Putamen (tissue), 1 donor: Measurements from ENCODE around the gene PCSK6.

Experiments
- DNase-seq: peaks from one replicate; pipeline ENCODE4 v3.0.0-alpha.2; 2016; ENCODE audit warnings: low spot score

PCSK6 gene

DNA sequence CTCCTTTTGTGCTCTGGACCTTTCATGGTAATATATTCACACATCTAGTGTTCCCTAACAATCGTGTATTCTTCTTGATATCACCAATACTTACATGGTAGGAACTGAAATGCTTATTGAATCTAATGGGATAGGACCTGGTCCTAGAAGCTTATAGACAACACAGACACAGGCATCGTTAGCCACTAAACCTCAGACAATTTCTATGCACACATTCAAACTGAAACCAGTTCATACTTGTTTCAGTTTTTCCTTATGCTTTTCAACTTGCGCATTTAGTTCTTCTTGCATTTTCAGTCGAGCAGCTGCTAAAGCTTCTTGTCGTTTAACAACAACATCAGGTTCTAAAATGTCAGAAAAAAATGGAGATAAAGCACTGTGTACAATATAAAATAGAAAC lies 214.5 kb downstream of the PCSK6 start:
- DNase-seq: no peak

DNA sequence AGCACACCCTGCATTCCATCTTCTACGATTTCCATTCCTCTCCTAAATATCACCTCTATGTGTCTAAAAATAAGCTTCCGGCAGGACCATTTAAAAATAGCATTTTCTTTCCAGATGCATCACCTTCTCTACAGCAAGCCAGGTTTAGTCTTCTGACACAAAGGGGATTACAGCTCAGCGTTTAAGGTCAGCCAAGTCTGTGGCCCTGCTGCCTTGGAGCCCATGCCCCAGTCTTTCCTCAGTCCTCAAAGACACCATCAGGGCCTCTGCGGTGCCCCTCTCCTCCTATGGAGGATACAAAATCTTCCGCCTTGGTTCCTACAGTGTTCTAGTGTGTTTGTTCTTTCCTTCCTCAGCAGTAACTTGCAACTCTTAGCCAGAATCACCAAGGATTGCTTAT lies 216.0 kb downstream of the PCSK6 start:
- DNase-seq: no peak

DNA sequence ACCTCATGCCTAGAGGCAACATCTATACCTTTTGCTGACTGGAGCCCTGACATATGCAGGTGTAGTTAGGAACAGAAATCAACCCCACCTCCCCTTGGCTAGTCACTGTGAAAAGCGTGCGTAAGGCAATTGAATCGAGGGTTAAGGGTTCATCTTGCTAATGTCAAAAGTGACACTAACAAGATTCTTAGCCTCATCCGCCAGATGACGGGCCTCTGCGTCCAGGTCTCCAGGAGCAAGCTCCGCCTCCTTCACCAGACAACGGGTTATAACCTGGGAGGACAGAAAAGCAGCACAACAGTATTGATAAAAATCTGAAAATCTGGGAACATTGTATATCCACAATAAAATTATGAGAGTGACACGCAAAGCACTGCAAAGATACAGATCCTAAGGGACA lies 216.9 kb downstream of the PCSK6 start:
- DNase-seq: no peak

DNA sequence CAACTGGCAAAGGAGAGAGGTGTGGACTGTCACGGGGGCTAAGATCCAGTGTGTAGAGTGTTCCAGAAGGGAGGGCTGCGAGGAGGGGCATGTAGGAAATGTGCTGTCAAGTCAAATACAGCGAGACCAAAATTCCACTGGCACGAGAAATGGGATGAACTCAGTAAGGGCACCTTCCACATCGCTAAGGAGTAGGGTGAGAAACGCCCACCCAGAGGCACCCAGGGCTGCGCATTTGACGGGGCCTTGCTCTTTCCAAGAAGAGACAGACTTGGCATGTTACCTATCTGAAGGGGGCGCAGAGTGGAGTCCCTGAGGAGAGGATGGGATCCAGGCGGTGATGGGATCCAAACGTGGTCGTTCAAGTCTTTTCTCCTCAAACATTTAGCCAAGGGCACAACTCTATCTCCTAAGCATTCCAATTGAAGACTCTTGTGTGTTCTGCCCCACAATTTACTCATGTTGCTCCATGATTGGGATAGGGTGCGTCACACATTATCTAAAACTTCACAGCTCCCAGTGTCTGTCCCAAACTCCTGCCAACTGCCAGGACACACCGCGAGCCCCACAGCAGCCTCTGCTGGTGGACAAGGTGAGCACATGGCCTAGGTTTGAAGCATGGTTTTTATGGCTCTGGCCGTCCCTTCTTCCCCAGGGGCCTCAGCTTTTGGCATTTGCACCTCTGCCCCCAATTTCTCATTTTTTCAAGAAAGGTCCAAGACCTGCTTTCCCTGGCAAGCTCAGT lies 219.9 kb downstream of the PCSK6 start:
- no peak for DNase-seq

DNA sequence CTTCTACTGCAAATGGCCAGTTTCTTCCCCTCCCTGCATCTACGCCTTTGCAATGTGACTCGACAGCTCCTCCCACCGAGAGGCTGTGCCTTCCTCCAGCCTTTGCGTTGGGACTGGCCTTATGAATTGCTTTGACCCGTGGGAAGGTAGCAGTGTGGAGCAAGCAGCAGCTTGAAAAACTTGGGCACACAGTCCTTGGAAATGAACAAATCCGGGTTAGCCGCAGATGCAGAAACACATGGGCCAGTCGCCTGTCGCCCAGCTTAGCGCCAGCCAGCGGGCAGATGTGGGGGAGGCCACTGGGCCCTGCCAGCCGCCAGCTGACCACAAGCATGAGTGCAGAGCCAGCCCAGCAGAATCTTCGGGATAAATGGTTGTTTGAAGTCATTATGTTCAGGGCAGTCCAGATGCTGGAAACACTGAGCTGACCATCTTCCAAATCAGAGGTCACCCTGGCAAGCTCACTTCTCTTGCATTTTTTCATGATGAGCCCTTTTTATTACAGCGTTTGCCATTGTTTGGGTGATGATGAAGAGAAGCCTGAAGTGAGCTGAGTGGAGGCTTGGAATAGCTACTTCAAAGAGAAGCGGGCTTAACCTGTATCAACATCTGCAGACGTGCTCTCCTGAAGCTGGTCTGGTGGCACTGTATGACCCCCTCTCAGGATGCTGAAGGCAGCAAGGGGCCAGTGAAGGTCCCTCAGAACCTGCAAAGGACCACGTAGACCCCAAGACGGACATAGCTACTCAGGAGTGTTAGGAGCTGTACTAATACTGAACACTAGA lies 222.0 kb downstream of the PCSK6 start:
- peak; percentile 73 for DNase-seq

DNA sequence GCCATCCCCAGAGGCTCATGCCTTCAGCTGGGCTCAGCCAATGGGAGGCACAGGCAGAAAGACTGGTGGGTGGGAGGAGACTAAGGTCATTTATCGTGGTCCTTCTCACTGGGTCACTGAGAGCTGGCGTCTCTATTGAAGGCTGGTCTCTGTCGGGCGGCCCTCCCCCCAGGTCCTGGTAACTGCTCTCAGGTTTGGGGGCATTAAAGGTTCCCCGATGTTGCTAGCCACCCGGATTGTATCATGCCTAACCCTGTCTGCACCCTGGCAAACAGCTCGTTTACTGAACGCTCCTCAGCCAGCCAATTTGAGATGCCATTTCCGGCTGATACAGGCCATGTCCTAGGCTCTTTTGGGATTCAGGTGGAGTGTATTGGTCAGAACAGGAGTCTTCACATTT lies 222.7 kb downstream of the PCSK6 start:
- DNase-seq: no peak

DNA sequence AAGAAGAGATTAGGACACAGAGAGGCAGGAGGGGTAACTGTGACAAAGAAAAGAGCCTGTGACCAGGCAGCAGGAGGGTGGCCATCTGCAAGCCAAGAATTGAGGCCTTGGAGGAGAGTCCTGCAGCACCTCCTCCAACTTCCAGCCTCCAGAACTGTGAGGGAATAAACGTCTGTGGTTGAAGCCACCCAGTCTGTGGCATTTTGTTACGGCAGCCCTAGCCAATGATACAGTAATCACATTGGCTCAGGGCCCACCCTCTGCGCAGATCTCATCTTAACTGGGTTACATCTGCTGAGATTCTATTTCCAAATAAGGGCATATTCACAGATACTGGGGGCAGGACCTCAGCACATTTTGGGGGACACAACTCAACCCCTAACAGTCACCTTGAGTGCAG lies 223.5 kb downstream of the PCSK6 start:
- DNase-seq: no peak

DNA sequence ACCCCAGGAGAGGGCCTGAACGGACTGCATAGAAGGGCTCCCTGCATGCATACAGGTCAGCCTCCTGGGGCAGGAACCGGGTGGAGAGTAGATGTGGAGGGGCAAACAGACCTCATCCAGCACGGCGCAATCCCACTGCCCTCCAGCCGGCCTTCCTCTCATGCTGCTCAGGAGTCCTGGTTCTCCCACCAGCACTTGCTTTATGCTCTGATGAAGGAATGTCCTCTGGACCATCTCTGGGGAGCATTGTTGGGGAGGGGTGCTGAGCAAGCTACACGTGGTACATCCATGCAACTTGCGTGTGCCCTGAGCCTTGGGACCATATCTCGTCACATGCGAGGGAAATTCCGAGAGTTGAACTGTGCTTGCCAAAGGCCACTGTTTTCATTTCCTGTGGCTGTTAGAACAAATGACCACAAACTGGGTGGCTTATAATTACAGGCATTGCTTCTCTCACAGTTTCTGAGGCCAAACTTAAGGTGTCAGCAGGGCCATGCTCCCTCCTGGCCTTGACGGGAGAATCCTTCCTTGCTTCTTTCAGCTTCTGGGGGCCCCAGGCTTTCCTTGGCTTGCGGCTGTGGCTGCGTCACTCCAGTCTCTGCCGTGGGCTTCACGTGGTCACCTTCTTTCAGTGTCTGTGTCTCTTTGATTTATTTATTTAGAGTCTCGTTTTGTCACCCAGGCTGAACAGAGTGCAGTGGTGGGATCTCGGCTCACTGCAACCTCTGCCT lies 224.4 kb downstream of the PCSK6 start:
- DNase-seq: no peak

DNA sequence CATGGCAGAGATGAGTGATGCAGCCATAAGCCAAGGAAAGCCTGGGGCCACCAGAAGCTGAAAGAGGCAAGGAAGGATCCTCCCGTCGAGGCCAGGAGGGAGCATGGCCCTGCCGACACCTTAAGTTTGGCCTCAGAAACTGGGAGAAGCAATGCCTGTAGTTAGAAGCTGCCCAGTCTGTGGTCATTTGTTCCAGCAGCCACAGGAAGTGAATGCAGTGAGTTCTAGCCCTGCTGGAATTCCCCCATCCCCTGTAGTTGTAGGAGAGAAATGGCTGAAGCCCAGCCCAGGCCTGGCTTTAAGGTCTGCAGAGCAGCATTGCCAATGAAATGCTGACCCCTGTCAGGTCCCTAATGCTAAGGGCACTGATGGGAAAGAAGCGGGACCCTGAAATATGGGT lies 225.5 kb downstream of the PCSK6 start:
- DNase-seq: no peak

DNA sequence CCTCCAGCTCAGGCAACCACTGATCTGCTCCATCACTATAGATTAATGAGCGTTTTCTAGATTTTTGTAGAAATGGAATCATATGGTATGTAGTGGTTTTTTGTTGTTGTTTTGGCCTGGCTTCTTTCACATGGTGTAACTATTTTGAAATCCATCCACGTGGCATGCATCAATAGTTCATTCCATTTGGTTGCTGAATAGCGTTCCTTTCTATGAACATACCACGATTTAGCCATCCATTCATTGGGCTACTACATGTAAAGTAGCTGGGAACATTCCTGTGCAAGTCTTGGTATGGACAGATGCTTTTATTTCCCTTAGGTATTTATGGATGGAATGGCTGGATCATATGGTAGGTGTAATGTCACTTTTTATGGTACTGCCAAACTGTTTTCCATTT lies 227.0 kb downstream of the PCSK6 start:
- no peak for DNase-seq

DNA sequence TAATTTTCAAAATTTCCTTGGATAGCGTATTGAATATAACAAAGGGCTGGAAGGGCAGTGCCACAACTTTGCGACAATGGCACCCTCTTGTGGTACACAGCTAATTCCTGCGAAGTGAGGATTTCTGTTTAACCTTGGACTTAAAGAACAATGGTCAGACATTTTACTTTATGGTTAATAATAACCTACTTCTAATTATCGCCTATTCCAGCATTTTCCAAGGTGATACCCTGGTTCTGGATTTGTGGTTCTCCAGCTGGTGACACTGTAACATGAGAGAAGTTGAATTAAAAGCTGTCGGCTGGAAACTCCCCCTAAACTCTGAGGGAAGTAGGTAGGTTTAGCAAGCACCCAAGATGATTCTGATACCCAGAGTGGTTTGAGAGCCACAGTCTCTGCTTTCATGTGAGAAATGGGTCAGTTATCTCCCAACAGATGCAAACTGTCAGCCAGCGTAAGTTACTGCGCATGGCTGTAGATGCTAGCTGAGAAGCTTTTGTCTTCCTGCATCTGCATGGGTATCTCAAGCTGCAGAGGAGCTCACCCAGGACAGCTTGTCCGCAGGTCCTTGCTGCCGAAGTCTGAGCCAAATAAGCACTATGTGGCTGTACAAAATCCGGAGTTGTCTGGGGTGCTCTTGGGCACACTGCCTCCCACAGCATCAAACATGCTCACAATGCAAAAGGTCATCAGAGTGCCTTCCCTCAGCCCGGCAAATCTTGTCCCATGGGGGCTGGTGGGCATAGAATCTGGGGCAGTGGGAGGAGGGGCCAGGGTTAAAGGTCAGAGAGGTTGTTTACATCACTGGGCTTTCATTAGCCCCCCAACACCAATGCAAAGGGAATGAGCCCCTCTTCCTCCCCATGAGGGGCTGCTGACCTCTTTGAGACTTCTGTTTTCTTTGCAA lies 231.0 kb downstream of the PCSK6 start:
- DNase-seq: no peak

DNA sequence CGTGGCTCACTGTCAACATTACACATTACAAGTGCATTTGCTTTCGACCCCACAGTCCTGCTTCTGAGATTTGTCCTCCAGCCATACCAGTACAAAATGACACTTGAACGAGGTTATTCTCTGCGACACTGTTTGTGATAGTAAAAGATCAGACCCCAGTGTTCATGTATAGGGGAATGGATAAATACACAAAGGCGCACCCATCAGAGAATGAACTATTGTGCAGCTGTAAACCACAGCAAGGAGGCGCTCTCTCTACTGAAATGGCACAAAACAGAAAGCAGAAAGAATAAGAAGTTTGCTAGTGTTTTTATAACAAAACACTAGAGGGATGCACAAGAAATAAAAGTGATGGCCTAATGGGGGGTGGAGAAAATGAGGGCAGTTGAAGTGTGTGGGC lies 232.8 kb downstream of the PCSK6 start:
- no peak for DNase-seq

DNA sequence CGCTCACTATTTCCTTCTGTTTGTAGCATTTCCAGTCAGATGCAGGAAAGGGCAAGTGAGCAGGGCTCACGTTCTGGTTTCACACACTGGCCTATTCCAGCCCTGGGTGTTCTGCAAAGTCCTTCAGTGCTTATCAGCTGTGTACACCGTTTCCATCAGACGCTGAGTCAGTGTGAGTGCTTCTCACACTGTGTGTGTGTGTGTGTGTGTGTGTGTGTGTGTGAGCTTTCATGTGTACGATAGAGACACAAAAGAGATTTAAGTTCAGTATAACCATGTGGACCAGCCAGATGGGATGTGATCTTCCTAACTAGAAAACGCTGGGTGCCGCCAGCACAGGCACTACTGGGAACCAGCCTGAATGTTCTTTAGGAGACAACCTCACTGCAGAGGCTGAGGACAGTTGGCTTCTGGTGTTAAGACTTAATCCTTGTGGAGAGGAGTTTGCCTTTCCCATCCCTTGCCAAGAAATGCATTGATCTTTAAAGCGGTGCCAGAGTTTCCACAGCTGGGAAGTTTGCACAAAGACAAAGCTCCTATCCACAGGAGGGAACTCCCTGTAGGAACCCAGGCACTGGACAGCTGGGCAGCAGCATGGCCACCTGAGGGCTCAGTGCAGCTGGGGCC lies 233.8 kb downstream of the PCSK6 start:
- DNase-seq: no peak

DNA sequence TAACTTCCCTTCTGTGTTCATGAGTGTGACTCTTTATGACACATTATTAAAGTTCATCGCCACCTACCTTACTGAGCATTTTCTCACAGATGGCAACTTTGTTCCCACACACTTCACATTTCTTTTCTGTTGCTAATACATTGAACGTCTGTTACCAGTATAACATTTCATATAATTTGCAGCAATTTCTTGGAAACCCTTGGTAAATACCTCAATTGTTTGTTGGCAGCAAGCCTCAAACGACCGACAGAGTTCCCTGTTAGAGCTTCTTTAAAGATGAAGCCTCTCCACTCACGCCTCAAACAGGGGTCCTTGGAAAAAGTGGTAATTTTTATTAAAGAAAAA lies 234.5 kb downstream of the PCSK6 start:
- no peak for DNase-seq

DNA sequence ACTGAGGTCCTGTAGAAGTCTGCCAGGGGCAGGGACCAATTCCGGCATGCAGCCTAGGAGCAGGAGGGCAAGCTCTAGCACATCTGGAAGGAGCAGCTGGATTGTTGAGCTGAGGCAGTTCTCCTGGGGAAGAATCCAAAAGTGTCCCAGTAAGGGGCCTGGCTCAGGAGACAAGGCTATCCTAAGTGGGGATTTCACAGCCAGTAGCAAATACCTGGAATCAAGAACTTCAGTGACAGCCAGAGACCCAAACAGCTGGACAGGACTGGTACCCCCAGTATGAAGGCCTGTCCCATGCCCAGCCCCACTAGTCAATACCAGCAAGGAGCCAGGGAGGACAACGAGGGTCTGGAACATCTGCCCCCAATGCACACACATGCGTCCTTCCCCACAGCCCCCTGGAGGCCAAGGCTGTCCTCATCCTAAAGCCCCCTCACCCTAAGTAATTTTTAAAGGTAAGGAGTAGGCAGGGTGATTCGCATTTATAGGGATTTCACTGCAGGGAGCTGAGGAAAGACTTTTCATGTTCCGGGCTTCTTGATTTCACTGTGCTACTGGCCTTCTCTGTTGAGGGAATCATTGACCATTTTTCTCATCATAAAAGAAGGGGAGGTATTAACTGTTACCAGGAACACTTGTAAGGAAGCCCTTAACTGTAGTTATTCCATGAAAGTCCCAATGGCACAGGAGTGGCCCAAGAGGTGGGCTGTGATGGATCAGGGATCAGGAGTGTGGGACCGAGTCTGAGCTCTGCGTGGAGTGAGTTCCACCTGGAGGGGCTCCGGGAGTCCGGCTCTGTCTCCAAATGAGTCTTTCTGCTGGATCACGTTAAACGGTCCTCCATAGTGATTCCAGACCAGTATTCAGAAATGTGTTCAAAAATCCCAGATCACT lies 235.1 kb downstream of the PCSK6 start:
- DNase-seq: no peak
